ENCODE measurements around the gene USP34.

The USP34 gene

DNA sequence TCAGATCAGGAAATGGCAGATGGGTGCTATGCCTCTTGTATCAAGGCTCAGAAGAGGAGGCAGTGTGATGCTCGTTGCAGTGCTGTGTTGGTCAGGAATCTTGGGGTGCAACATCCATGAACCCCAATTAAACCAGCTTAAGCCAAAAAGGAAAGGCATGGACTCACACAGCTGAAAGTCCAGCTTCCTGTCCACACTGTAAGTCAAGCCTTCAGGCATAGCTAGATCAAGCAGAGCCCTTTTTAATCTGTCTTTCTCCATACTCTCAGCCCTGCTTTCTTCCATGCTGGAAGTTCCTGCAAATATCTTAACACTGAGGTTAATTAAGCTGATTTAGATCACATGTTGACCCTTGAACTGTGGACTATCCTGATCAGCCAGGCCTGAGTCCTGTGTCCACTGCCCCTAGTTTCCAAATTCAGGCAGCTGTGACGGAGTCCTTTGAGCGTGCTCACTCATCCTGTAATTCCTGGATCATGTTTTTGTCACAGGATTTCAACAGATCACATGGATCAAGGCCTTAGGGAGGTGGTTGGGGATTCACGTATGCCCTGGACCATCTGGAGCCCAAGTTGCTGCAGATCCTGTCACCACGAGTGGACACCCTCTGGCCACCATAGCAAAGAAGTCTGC lies 313.4 kb downstream of the USP34 start:
- TF ChIP-seq GATA2 (IDR thresholded peaks at IDR 0.05; ENCODE audit: low read depth, low read length) = no peak
- TF ChIP-seq GATA3 (IDR thresholded peaks at IDR 0.05; ENCODE audit: low read depth, low read length) = no peak

DNA sequence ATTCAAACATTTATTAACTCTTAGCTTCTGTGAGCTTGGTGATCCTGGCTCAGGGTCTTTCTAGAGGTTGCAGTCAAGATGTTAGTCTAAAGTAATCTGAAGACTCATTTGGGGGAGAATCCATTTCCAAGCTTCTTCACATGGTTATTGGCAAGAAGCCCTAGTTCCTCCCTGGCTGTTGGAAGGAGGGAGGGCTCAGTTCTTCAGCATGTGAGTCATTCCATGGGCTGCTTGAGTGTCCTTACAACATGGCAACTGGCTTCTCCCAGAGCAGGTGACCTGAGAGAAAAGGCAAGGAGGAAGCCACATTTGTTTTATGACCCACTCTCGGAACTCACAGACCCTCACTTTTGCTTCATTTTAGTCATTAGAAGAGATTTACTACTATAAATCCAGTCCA lies 319.5 kb downstream of the USP34 start:
- TF ChIP-seq GATA2 (IDR thresholded peaks at IDR 0.05; ENCODE audit: low read depth, low read length) (no peak), GATA3 (IDR thresholded peaks at IDR 0.05; ENCODE audit: low read depth, low read length) (no peak)

DNA sequence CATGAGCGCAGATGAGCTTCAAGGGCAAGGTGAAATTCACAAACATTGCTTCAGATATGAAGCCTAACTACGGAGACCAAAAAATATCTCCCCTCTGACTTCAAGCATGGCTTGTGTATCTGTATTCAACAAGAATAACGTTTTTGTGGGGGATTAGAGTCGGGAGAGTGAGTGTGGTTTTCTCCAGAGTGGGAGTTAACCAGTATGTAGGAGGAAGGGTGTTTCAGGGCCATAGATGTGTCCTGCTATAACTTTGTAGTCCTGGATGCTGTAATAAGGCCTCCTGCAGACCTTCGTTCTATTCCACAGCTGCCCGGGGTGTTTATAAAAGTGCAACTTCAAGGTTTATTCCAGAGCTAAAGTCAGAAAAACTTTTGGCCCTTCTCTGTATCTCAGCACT lies 321.8 kb downstream of the USP34 start:
- no peak for TF ChIP-seq GATA2 (IDR thresholded peaks at IDR 0.05; ENCODE audit: low read depth, low read length)
- no peak for TF ChIP-seq GATA3 (IDR thresholded peaks at IDR 0.05; ENCODE audit: low read depth, low read length)

DNA sequence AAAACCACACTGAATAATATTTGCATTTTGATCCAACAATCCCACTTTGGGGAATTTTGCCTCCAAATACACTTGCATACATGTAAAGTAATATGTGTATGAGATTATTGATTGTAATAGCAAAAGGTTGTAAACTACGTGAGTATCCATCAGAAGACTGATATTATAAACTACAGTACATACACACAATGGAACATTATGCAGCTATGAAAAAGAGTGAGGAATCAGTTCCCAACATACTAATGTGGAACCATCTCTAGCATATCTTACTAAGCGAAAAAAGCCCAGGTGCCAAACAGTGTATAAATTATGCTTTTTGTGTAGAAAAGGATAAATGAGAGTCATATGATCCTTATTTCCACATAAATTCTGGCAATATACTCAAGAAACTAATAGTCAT lies 324.9 kb downstream of the USP34 start:
- TF ChIP-seq GATA3 (IDR thresholded peaks at IDR 0.05; ENCODE audit: low read depth, low read length) = no peak
- TF ChIP-seq GATA2 (IDR thresholded peaks at IDR 0.05; ENCODE audit: low read depth, low read length) = no peak

DNA sequence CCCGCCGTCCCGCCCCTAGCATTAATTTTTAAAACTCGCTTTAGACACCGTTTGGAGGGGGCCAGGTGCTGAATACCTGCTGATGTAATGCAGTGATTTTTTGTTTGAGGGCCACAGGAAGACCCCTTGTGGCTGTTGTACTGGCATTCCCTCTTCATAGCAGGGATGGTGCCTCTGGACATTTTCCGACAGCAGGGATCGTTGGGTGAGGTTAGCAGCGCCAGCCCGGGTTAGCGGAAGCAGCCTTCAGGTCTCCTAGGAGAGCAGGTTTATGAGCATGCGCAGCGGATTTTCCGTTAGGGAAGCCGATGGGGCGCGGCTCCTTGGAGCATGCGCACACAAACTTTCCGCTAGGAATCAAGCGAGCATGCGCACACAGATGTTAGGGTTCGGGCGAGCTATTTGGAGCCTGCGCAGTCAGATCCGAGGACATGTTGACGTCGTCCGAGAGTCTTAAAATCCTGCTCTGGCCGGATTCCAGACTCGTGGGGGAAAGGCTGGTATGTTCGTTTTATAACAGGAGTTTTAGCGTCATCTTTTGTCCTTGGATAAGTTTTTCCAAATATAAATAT lies 326.1 kb downstream of the USP34 start:
- TF ChIP-seq GATA2 (IDR thresholded peaks at IDR 0.05; ENCODE audit: low read depth, low read length) (no peak; the same call in 1 of the 2 replicates), GATA3 (IDR thresholded peaks at IDR 0.05; ENCODE audit: low read depth, low read length) (no peak)

DNA sequence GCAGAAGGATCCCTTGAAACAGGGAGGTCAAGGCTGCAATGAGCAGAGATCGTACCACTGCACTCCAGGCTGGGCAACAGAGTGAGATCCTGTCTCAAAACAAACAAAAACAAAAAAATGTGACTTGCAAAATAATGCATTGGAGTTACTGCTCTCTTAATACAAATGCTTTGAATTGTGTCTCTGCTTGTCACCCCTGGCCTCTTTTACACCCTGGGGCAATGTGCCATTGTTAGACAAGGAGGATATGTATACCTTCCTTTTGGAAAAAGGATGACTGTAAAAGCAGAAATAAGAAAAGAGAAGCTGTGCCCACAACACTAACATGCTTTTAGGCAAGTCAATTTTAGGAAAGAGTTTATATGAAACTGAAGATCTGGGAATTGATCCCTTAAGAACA lies 329.7 kb downstream of the USP34 start:
- TF ChIP-seq GATA3 (IDR thresholded peaks at IDR 0.05; ENCODE audit: low read depth, low read length) (no peak), GATA2 (IDR thresholded peaks at IDR 0.05; ENCODE audit: low read depth, low read length) (no peak)

DNA sequence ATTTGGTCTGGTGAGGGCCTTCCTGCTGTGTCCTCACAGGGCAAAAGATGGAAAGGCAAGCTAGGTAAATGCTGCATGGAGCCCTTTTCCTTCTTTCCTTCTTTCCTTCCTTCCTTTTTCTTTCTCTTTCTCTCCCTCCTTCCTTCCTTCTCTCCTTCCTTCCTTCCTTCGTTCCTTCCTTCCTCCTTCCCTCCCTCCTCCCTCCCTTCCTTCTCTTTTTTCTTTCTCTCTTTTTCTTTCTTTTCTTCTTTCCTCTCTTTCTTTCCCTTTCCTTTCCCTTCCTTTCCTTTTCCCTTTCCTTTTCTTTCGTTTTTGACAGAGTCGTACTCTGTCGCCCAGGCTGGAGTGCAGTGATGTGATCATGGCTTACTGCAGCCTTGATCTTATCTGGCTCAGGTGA lies 332.0 kb downstream of the USP34 start:
- TF ChIP-seq GATA3 (IDR thresholded peaks at IDR 0.05; ENCODE audit: low read depth, low read length) (no peak), GATA2 (IDR thresholded peaks at IDR 0.05; ENCODE audit: low read depth, low read length) (no peak)

All from SH-SY5Y (cell line).